HG03565 (cell line): ENCODE measurements around the gene KHDC1.
"Not testable (repeated sequence)": the region's sequence is repeated elsewhere in the genome, so short reads cannot be mapped to it uniquely, and the experiment has no call there.

ENCODE experiments used
- ATAC-seq: cut with Tn5 transposase; IDR thresholded peaks from one replicate; pipeline ENCODE4 v1.9.1; 2021; ENCODE audit warnings: mild to moderate bottlenecking, moderate library complexity; ENCODE audit not compliant: unreplicated experiment

The KHDC1 gene

GRCh38 chr6:73252703-73253102 is 10.3 kb downstream of the KHDC1 start:
- ATAC-seq = no peak

GRCh38 chr6:73250016-73250415 is 13.0 kb downstream of the KHDC1 start:
- no peak for ATAC-seq

- no peak for ATAC-seq
These were observed 14.6 kb downstream of the KHDC1 start for GRCh38 chr6:73248192-73248903.

GRCh38 chr6:73242001-73242400 is 21.0 kb downstream of the KHDC1 start:
- no peak for ATAC-seq

- ATAC-seq = no peak
These were observed 22.3 kb downstream of the KHDC1 start for GRCh38 chr6:73240730-73241129.

GRCh38 chr6:73236144-73236750 is 26.7 kb downstream of the KHDC1 start:
- no peak for ATAC-seq

GRCh38 chr6:73234733-73235132 is 28.3 kb downstream of the KHDC1 start:
- no peak for ATAC-seq

GRCh38 chr6:73233971-73234370 is 29.0 kb downstream of the KHDC1 start:
- not testable (repeated sequence) for ATAC-seq

GRCh38 chr6:73233048-73233447 is 29.9 kb downstream of the KHDC1 start:
- ATAC-seq = no peak

GRCh38 chr6:73231986-73232391 is 31.0 kb downstream of the KHDC1 start:
- ATAC-seq = no peak

GRCh38 chr6:73227606-73228255 is 35.3 kb downstream of the KHDC1 start:
- no peak for ATAC-seq

- no peak for ATAC-seq
These were observed 37.6 kb downstream of the KHDC1 start, which contains the start of gene KHDC1L for GRCh38 chr6:73225396-73225795. Gene KHDC1L, minus strand, starts transcription at chr6:73225496. Its CDS starts 88 bp downstream, at chr6:73225408.

- no peak for ATAC-seq
These were observed 46.1 kb downstream of the KHDC1 start for GRCh38 chr6:73216859-73217258.

GRCh38 chr6:73209117-73209516 is 53.9 kb downstream of the KHDC1 start:
- ATAC-seq = no peak

- no peak for ATAC-seq
These were observed 55.7 kb downstream of the KHDC1 start for GRCh38 chr6:73207221-73207837.

GRCh38 chr6:73204252-73204651 is 58.7 kb downstream of the KHDC1 start:
- ATAC-seq = no peak

- no peak for ATAC-seq
These were observed 59.9 kb downstream of the KHDC1 start for GRCh38 chr6:73203098-73203497.

GRCh38 chr6:73200735-73201134 is 62.3 kb downstream of the KHDC1 start:
- no peak for ATAC-seq

- ATAC-seq = no peak
These were observed 62.7 kb downstream of the KHDC1 start for GRCh38 chr6:73200247-73200646.

- ATAC-seq = no peak
These were observed 68.3 kb downstream of the KHDC1 start for GRCh38 chr6:73194744-73195143.

- not testable (repeated sequence) for ATAC-seq
These were observed 69.7 kb downstream of the KHDC1 start for GRCh38 chr6:73193302-73193701.
